OCI-LY1 (cell line): ENCODE data around the gene ATG7.

Experiments used
- H2AFZ ChIP-seq: fragments of 200-600 bp; sonication (generic), shearing (Covaris generic); 2 replicates; pipeline ENCODE4 v1.6.0; 2014; ENCODE audit warnings: antibody characterized with exemption, mild to moderate bottlenecking, low read length
- H3F3A ChIP-seq: fragments of 200-600 bp; sonication (generic), shearing (Covaris generic); 2 replicates; pipeline ENCODE4 v1.6.0; 2014; ENCODE audit warnings: mild to moderate bottlenecking, antibody characterized with exemption, low read length, moderate library complexity; ENCODE audit not compliant: insufficient read depth
- H3K27ac ChIP-seq: fragments of 200-600 bp; sonication (generic); 2 replicates; pipeline ENCODE4 v1.5.1; 2014; ENCODE audit warnings: low read length, mixed run types, mild to moderate bottlenecking, low read depth; ENCODE audit not compliant: poor library complexity, severe bottlenecking
- H3K27me3 ChIP-seq: fragments of 200-600 bp; sonication (generic); 2 replicates; pipeline ENCODE4 v1.6.0; 2014; ENCODE audit warnings: antibody characterized with exemption, mild to moderate bottlenecking, low read length, moderate library complexity; ENCODE audit not compliant: insufficient read depth
- H3K36me3 ChIP-seq: fragments of 200-600 bp; sonication (generic); 2 replicates; pipeline ENCODE4 v1.6.1; 2014; ENCODE audit warnings: mild to moderate bottlenecking, antibody characterized with exemption, low read length, moderate library complexity, mixed read lengths; ENCODE audit not compliant: insufficient read depth
- H3K4me1 ChIP-seq: fragments of 200-600 bp; sonication (generic); 2 replicates; pipeline ENCODE4 v1.5.1; 2014; ENCODE audit warnings: mild to moderate bottlenecking, low read length, moderate library complexity; ENCODE audit not compliant: insufficient read depth, severe bottlenecking
- H3K4me2 ChIP-seq: fragments of 200-600 bp; sonication (generic), shearing (Covaris generic); 2 replicates; pipeline ENCODE4 v1.6.1; 2014; ENCODE audit warnings: low read length
- H3K4me3 ChIP-seq: fragments of 200-600 bp; sonication (generic); 2 replicates; pipeline ENCODE4 v1.5.1; 2014; ENCODE audit warnings: low read length, low read depth, mild to moderate bottlenecking, mixed read lengths; ENCODE audit not compliant: poor library complexity, severe bottlenecking
- H3K79me2 ChIP-seq: fragments of 200-600 bp; shearing (Covaris generic); 2 replicates; pipeline ENCODE4 v1.6.1; 2016; ENCODE audit warnings: mixed run types, low read length, mixed read lengths; ENCODE audit not compliant: insufficient read depth
- H3K9ac ChIP-seq: fragments of 200-600 bp; sonication (generic), shearing (Covaris generic); 2 replicates; pipeline ENCODE4 v1.6.1; 2014; ENCODE audit warnings: mild to moderate bottlenecking, low read length, mixed read lengths
- H3K9me2 ChIP-seq: fragments of 200-600 bp; sonication (generic), shearing (Covaris generic); 2 replicates; pipeline ENCODE4 v1.6.1; 2014; ENCODE audit warnings: low read depth, mild to moderate bottlenecking, low read length, mixed read lengths
- H3K9me3 ChIP-seq: fragments of 200-600 bp; shearing (Covaris generic); 2 replicates; pipeline ENCODE4 v1.6.1; 2014; ENCODE audit warnings: low read length, mixed read lengths
- H4K20me1 ChIP-seq: fragments of 200-600 bp; sonication (generic), shearing (Covaris generic); 2 replicates; pipeline ENCODE4 v1.6.0; 2016; ENCODE audit warnings: mild to moderate bottlenecking, low read length; ENCODE audit not compliant: insufficient read depth
- CTCF ChIP-seq: fragments of 200-600 bp; sonication (generic), shearing (Covaris generic); IDR thresholded peaks from 2 replicates; pipeline ENCODE4 v1.5.1; 2017; ENCODE audit warnings: mild to moderate bottlenecking, antibody characterized with exemption, low read length, moderate library complexity, mixed read lengths
- EZH2 ChIP-seq: fragments of 200-600 bp; sonication (generic), shearing (Covaris generic); IDR thresholded peaks from 2 replicates; pipeline ENCODE4 v1.8.0; 2017; ENCODE audit warnings: borderline replicate concordance, mixed run types, mild to moderate bottlenecking, antibody characterized with exemption, low read length, moderate library complexity, mixed read lengths

The ATG7 gene

GRCh38 chr3:11543141-11543947 lies 271.1 kb downstream of the ATG7 start:
- H4K20me1 ChIP-seq, result no peaks in the 10 kb centered on the region
- no peaks in the 10 kb centered on the region for H3K9me2 ChIP-seq
- no peaks in the 10 kb centered on the region for H3K9me3 ChIP-seq
- H3K27me3 ChIP-seq, result no peaks in the 10 kb centered on the region
- no peaks in the 10 kb centered on the region for H3K4me1 ChIP-seq
- no peak overlapping the region for H3K9ac ChIP-seq
- TF ChIP-seq CTCF (no peak), EZH2 (no peak)
- H2AFZ ChIP-seq, result no peak overlapping the region
- no peaks in the 10 kb centered on the region for H3K36me3 ChIP-seq
- no peak overlapping the region for H3K4me3 ChIP-seq
- no peaks in the 10 kb centered on the region for H3K79me2 ChIP-seq
- H3F3A ChIP-seq, result no peaks in the 10 kb centered on the region
- H3K27ac ChIP-seq, result no peak overlapping the region
- no peak overlapping the region for H3K4me2 ChIP-seq

GRCh38 chr3:11543948-11544387 lies 271.8 kb downstream of the ATG7 start:
- Histone ChIP-seq H3K9me3 (no peaks in the 10 kb centered on the region), H3K4me3 (no peak overlapping the region), H3K9ac (no peak overlapping the region)

GRCh38 chr3:11544412-11545181 lies 272.4 kb downstream of the ATG7 start:
- no peaks in the 10 kb centered on the region for H3K36me3 ChIP-seq
- TF ChIP-seq EZH2 (no peak), CTCF (no peak)
- no peak overlapping the region for H2AFZ ChIP-seq
- H3F3A ChIP-seq, result 0 out of 2 replicates have a peak, but pooled peaks cover 6% of the 10 kb centered on the region
- H3K4me3 ChIP-seq, result no peak overlapping the region
- H3K4me2 ChIP-seq, result no peak overlapping the region
- peaks cover 11% of the 10 kb centered on the region for H3K4me1 ChIP-seq
- no peaks in the 10 kb centered on the region for H3K27me3 ChIP-seq
- no peak overlapping the region for H3K9ac ChIP-seq
- H3K79me2 ChIP-seq, result no peaks in the 10 kb centered on the region
- H3K27ac ChIP-seq, result no peak overlapping the region
- H3K9me2 ChIP-seq, result no peaks in the 10 kb centered on the region
- no peaks in the 10 kb centered on the region for H3K9me3 ChIP-seq
- H4K20me1 ChIP-seq, result no peaks in the 10 kb centered on the region

More at GRCh38 chr3:11543948-11544387, 271.8 kb downstream of the ATG7 start:
- H3K9me2 ChIP-seq, result no peaks in the 10 kb centered on the region
- peaks cover 5% of the 10 kb centered on the region for H3K4me1 ChIP-seq
- no peak overlapping the region for H3K4me2 ChIP-seq
- no peaks in the 10 kb centered on the region for H4K20me1 ChIP-seq
- 0 out of 2 replicates have a peak, but pooled peaks cover 6% of the 10 kb centered on the region for H3F3A ChIP-seq
- H2AFZ ChIP-seq, result no peak overlapping the region
- TF ChIP-seq EZH2 (no peak), CTCF (no peak)
- H3K27ac ChIP-seq, result no peak overlapping the region
- no peaks in the 10 kb centered on the region for H3K27me3 ChIP-seq
- no peaks in the 10 kb centered on the region for H3K36me3 ChIP-seq
- H3K79me2 ChIP-seq, result no peaks in the 10 kb centered on the region
